ENCODE measurements around the gene TOPBP1. TPM values are rescaled to one million over a fixed set of nuclear protein-coding genes. Genes with fewer than 3 reads are reported as not detected.
A peak's percentile ranks its signal among the peaks of the same experiment; 100 is the strongest.

Gene TOPBP1
- 16.5 to 22.8 TPM (median 18.1 TPM) in 3 replicates for total RNA-seq
- long read RNA-seq, full-length matches to known transcripts: 15 of 25 reads
- long read RNA-seq, partial matches to known transcripts: 3 of 25 reads
- long read RNA-seq, other reads (novel, unspliced or antisense): 7 of 25 reads

DNA sequence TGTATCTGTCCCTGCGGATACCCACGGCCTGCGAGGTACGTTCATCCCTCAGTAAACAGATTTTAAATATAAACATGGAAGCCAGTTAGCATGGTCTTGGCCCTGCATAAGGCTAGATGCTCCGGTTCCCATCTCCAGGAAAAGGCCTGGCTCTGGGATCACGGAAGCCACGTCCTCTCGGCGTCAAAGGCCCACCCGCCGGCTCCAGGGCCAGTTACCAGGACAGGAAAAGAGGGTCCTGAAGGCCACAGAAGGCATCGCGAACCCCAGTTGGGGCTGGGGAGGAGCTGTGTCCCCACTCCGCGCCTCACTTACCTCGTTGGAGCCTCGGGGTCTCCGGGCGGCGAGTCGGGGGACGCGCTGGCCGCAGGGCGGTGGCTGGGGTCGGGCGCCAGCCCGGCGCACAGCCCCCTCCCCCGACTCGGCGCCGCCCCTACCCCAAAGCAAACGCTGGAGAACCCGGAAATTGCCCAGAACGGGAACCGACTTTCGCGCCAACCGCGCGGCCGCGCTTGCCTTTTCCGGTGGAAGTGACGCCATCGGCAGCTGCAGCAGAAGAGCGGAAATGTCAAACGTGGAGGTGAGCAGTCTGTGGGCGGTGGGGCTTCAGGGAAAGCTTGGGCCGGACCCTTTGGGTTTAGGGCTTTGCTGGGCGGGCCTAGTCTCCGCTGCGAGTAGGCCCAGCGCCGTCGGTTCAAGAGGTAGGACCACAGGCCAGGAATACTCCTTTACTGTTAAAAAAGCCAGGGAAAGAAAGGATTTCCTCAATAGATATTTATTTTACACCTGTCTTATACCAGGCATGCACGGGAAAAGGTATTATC is at the start of gene TOPBP1:
Gene TOPBP1 (minus strand): TSS at position 488 of the 824 bp plus-strand sequence. CDS start 814 bp downstream, outside the sequence.
- H3K4me3 Mint-ChIP-seq (ENCODE audit: unreplicated experiment): peak within 1 kb of the TSS; percentile 98
- no peaks in the 10 kb centered on the region for H3K27me3 Mint-ChIP-seq (ENCODE audit: low read depth)
- TF ChIP-seq, protein P1, sequence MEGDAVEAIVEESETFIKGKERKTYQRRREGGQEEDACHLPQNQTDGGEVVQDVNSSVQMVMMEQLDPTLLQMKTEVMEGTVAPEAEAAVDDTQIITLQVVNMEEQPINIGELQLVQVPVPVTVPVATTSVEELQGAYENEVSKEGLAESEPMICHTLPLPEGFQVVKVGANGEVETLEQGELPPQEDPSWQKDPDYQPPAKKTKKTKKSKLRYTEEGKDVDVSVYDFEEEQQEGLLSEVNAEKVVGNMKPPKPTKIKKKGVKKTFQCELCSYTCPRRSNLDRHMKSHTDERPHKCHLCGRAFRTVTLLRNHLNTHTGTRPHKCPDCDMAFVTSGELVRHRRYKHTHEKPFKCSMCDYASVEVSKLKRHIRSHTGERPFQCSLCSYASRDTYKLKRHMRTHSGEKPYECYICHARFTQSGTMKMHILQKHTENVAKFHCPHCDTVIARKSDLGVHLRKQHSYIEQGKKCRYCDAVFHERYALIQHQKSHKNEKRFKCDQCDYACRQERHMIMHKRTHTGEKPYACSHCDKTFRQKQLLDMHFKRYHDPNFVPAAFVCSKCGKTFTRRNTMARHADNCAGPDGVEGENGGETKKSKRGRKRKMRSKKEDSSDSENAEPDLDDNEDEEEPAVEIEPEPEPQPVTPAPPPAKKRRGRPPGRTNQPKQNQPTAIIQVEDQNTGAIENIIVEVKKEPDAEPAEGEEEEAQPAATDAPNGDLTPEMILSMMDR (IDR thresholded peaks at IDR 0.05): no peak
- H3K27ac Mint-ChIP-seq (ENCODE audit: unreplicated experiment): peak within 1 kb of the TSS; percentile 98
- no peak for DNase-seq (ENCODE audit: low spot score)
- H3K4me1 Mint-ChIP-seq (ENCODE audit: low read depth): peaks cover 30% of the 10 kb centered on the region
- H3K36me3 Mint-ChIP-seq (ENCODE audit: low read depth): peaks cover 4% of the 10 kb centered on the region
- H3K9me3 Mint-ChIP-seq (ENCODE audit: low read depth): no peaks in the 10 kb centered on the region

DNA sequence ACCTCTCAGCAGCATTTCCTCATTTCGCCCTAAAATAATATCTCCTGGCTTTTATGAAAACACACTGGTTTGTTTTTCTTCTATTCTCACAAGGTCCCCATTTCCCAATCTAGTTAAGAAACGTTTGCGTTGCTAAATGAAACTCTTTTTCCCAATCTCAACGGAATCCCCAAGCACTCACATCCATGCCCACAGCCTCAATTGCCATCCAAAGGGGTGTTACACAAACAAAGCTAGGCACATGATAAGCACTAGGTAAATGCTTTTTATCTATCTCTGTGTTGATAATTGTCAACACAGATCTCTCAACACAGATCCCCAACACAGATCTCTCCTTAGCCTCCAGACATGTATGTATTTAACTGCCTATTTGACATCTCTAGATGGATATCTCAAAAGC is 49.3 kb upstream of the TOPBP1 start:
- Mint-ChIP-seq H3K27me3 (ENCODE audit: low read depth) (peaks cover 24% of the 10 kb centered on the region), H3K9me3 (ENCODE audit: low read depth) (no peaks in the 10 kb centered on the region), H3K27ac (ENCODE audit: unreplicated experiment) (no peak overlapping the region), H3K4me3 (ENCODE audit: unreplicated experiment) (no peak overlapping the region), H3K36me3 (ENCODE audit: low read depth) (no peaks in the 10 kb centered on the region), H3K4me1 (ENCODE audit: low read depth) (no peaks in the 10 kb centered on the region)
- TF ChIP-seq, protein P1 (IDR thresholded peaks at IDR 0.05): no peak
- no peak for DNase-seq (ENCODE audit: low spot score)

DNA sequence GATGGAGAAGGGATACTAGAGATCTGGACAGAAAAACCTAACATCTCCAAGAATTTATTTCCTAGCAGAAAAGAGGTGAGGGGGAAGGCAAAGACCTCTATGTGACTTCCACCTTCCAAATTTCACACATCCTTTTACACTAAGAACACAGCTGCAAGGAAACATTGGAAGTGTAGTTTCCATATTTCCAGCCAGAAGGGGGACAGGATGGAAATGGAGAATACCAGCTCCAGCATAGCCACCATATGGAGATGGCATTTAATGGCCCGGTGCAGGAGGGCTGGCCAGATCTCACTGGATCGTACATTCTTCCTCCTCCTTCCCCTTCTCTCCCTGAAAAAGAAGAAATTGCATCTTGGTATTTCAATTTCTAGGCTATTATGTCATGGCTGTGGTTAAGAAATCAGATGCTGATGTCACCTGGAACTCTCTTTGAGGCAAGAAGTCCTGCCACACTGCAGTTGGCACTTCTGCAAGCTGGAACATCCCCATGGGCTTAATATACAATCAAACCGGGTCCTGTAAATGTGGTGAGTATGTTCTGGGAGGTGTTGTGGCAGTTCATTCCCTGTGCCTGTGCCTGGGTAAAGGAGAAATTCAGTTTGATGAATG is 47.5 kb upstream of the TOPBP1 start:
- H3K36me3 Mint-ChIP-seq (ENCODE audit: low read depth): no peaks in the 10 kb centered on the region
- TF ChIP-seq, protein P1 (IDR thresholded peaks at IDR 0.05): no peak
- H3K4me3 Mint-ChIP-seq (ENCODE audit: unreplicated experiment): no peak overlapping the region
- H3K27ac Mint-ChIP-seq (ENCODE audit: unreplicated experiment): no peak overlapping the region
- H3K27me3 Mint-ChIP-seq (ENCODE audit: low read depth): peaks cover 33% of the 10 kb centered on the region
- no peak for DNase-seq (ENCODE audit: low spot score)
- no peaks in the 10 kb centered on the region for H3K4me1 Mint-ChIP-seq (ENCODE audit: low read depth)
- no peaks in the 10 kb centered on the region for H3K9me3 Mint-ChIP-seq (ENCODE audit: low read depth)

DNA sequence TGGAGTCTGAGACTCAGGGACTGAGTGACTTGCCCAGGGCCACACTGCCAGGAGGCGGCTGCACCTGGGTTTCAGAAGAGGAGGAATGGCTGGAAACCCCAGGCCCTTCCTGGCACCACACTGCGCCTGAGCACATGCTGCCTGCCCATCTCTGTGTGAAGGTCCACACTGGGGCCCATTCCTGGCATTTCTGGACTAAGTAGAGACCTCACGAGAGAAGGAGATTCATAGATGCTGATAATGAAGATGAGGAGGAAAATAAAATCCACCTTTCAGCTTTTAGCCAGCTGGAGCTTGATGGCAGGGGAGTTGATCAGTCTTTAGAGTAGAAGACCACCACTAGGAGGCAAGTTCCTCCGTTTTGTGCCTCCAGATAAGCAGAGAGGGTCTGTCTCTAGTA is 44.3 kb upstream of the TOPBP1 start:
- Mint-ChIP-seq H3K4me3 (ENCODE audit: unreplicated experiment) (no peak overlapping the region), H3K9me3 (ENCODE audit: low read depth) (no peaks in the 10 kb centered on the region), H3K27me3 (ENCODE audit: low read depth) (peaks cover 25% of the 10 kb centered on the region), H3K4me1 (ENCODE audit: low read depth) (no peaks in the 10 kb centered on the region), H3K27ac (ENCODE audit: unreplicated experiment) (no peak overlapping the region), H3K36me3 (ENCODE audit: low read depth) (no peaks in the 10 kb centered on the region)
- DNase-seq (ENCODE audit: low spot score): no peak
- TF ChIP-seq, protein P1 (IDR thresholded peaks at IDR 0.05): no peak

DNA sequence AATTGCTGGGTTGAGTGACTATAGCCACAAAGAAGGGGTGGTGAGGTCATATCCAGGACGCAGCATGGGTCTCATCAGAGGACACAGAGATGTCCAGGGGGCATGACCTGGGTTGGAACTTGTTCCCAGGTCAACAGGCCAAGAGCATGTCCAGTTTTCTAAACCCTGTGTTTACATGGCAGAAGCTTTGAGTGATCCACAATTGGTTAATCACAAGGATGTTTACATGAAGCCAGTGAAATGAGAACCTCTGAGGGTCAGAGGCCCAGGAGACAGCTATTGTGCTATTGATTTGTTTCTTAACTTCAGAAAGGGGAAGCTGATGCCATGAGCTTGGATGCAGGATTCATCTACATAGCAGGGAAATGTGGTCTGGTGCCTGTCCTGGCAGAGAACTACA is 42.2 kb upstream of the TOPBP1 start:
- Mint-ChIP-seq H3K4me3 (ENCODE audit: unreplicated experiment) (no peak overlapping the region), H3K36me3 (ENCODE audit: low read depth) (peaks cover 3% of the 10 kb centered on the region), H3K9me3 (ENCODE audit: low read depth) (no peaks in the 10 kb centered on the region), H3K27ac (ENCODE audit: unreplicated experiment) (no peak overlapping the region), H3K27me3 (ENCODE audit: low read depth) (peaks cover 18% of the 10 kb centered on the region), H3K4me1 (ENCODE audit: low read depth) (no peaks in the 10 kb centered on the region)
- TF ChIP-seq, protein P1 (IDR thresholded peaks at IDR 0.05): no peak
- DNase-seq (ENCODE audit: low spot score): no peak
